PC-3 (cell line): Measurements from ENCODE around the gene HTR3A.

Experiments
- EZH2 ChIP-seq: fragments of 300-600 bp; sonication (generic); IDR thresholded peaks from one replicate; pipeline ENCODE4 v1.6.1; 2017; ENCODE audit warnings: antibody characterized with exemption, mild to moderate bottlenecking, low read length; ENCODE audit not compliant: unreplicated experiment
- TF ChIP-seq, protein P1 (sequence below): fragments of 300-600 bp; sonication (generic); conservative IDR thresholded peaks from 2 replicates; pipeline ENCODE4 v1.5.1; 2017; ENCODE audit warnings: antibody characterized with exemption, low read depth, mild to moderate bottlenecking, low read length

DNA sequence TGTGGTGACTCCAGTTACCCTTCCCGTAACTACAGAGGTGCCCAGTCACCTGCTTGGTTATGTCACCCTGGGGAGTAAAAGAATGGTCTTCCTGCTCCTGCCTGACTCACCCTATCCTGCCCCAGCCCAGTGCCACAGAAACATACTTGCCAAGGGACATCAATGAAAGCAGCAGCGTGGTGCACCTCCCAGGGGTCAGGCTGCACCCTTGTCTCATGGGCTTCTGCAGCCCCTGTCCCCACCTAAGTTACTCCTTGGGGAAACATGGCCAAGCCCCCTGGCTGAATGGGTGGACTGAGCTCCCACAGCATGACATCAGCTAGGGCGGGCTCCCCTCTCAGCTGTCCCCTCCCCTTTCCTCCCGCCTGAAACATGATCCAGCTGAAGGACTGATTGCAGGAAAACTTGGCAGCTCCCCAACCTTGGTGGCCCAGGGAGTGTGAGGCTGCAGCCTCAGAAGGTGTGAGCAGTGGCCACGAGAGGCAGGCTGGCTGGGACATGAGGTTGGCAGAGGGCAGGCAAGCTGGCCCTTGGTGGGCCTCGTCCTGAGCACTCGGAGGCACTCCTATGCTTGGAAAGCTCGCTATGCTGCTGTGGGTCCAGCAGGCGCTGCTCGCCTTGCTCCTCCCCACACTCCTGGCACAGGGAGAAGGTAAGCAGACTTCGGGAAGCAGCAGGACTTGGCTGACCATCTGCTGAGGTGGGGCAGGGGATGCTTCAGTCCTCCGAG, at the start of gene HTR3A:
- TF ChIP-seq EZH2, result no peak
- TF ChIP-seq, protein P1, sequence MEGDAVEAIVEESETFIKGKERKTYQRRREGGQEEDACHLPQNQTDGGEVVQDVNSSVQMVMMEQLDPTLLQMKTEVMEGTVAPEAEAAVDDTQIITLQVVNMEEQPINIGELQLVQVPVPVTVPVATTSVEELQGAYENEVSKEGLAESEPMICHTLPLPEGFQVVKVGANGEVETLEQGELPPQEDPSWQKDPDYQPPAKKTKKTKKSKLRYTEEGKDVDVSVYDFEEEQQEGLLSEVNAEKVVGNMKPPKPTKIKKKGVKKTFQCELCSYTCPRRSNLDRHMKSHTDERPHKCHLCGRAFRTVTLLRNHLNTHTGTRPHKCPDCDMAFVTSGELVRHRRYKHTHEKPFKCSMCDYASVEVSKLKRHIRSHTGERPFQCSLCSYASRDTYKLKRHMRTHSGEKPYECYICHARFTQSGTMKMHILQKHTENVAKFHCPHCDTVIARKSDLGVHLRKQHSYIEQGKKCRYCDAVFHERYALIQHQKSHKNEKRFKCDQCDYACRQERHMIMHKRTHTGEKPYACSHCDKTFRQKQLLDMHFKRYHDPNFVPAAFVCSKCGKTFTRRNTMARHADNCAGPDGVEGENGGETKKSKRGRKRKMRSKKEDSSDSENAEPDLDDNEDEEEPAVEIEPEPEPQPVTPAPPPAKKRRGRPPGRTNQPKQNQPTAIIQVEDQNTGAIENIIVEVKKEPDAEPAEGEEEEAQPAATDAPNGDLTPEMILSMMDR, result no peak
